ENCODE data around the gene RRP1B. TPM values are rescaled to one million over a fixed set of nuclear protein-coding genes. Genes with fewer than 3 reads are reported as not detected.

The RRP1B gene
- total RNA-seq, 2 donors from 2014 or later, result 11.0 to 22.1 TPM

GRCh38 chr21:43731476-43731875 lies 72.1 kb downstream of the RRP1B start:
- H3K36me3 ChIP-seq, result no peaks in the 10 kb centered on the region
- peaks cover 32% of the 10 kb centered on the region for H3K4me1 ChIP-seq
- peak overlapping the region; percentile 29 for H3K27ac ChIP-seq
- H3K9me3 ChIP-seq, result no peaks in the 10 kb centered on the region
- intact Hi-C loops (cut with DNase I), result no loop called here
- peak; percentile 49 for DNase-seq
- H3K4me3 ChIP-seq, result no peak overlapping the region
- TF ChIP-seq CTCF (IDR thresholded peaks at IDR 0.05), result no peak
- peak overlapping the region in 1 of 2 donors; percentile 24 for H3K9ac ChIP-seq (ENCODE audit: low read depth in 2 of 2, low read length in 2 of 2)
- no peaks in the 10 kb centered on the region for H3K27me3 ChIP-seq

GRCh38 chr21:43731891-43732711 lies 72.7 kb downstream of the RRP1B start:
- peaks cover 29% of the 10 kb centered on the region for H3K4me1 ChIP-seq
- H3K36me3 ChIP-seq, result no peaks in the 10 kb centered on the region
- no peak for TF ChIP-seq CTCF (IDR thresholded peaks at IDR 0.05)
- intact Hi-C loops (cut with DNase I), result no loop called here
- H3K27ac ChIP-seq, result peak overlapping the region; percentile 29
- peak overlapping the region in 1 of 2 donors; percentile 24 for H3K9ac ChIP-seq (ENCODE audit: low read depth in 2 of 2, low read length in 2 of 2)
- no peak overlapping the region for H3K4me3 ChIP-seq
- DNase-seq, result no peak
- no peaks in the 10 kb centered on the region for H3K27me3 ChIP-seq
- no peaks in the 10 kb centered on the region for H3K9me3 ChIP-seq

GRCh38 chr21:43733060-43733459 lies 73.7 kb downstream of the RRP1B start:
- Histone ChIP-seq H3K4me1 (peaks cover 20% of the 10 kb centered on the region), H3K9ac (ENCODE audit: low read depth in 2 of 2, low read length in 2 of 2) (peak overlapping the region; percentile 6 to 77), H3K4me3 (no peak overlapping the region), H3K9me3 (no peaks in the 10 kb centered on the region), H3K27me3 (no peaks in the 10 kb centered on the region), H3K27ac (peak overlapping the region; percentile 84), H3K36me3 (no peaks in the 10 kb centered on the region)
- intact Hi-C loops (cut with DNase I), result no loop called here
- DNase-seq, result no peak
- TF ChIP-seq CTCF (IDR thresholded peaks at IDR 0.05), result no peak

- peak; percentile 46 for DNase-seq
- intact Hi-C loops (cut with DNase I), result no loop called here
- H3K9ac ChIP-seq (ENCODE audit: low read depth in 2 of 2, low read length in 2 of 2), result peak overlapping the region; percentile 6 to 77
- no peak for TF ChIP-seq CTCF (IDR thresholded peaks at IDR 0.05)
- H3K4me3 ChIP-seq, result no peak overlapping the region
- peaks cover 20% of the 10 kb centered on the region for H3K4me1 ChIP-seq
- H3K9me3 ChIP-seq, result no peaks in the 10 kb centered on the region
- peak overlapping the region; percentile 84 for H3K27ac ChIP-seq
- H3K36me3 ChIP-seq, result no peaks in the 10 kb centered on the region
- H3K27me3 ChIP-seq, result no peaks in the 10 kb centered on the region
These were observed 74.2 kb downstream of the RRP1B start for GRCh38 chr21:43733529-43734071.

GRCh38 chr21:43734131-43734927 lies 75.0 kb downstream of the RRP1B start:
- Histone ChIP-seq H3K9ac (ENCODE audit: low read depth in 2 of 2, low read length in 2 of 2) (peak overlapping the region; percentile 6 to 77), H3K27me3 (no peaks in the 10 kb centered on the region), H3K9me3 (no peaks in the 10 kb centered on the region), H3K4me1 (peaks cover 20% of the 10 kb centered on the region), H3K36me3 (no peaks in the 10 kb centered on the region), H3K27ac (peak overlapping the region; percentile 84), H3K4me3 (no peak overlapping the region)
- no peak for TF ChIP-seq CTCF (IDR thresholded peaks at IDR 0.05)
- intact Hi-C loops (cut with DNase I), result no loop called here
- DNase-seq, result peak; percentile 81
